Muscle of back (tissue), 11 donors: ENCODE results near the gene USP22. TPM values are rescaled to one million over a fixed set of nuclear protein-coding genes. Genes with fewer than 3 reads are reported as not detected.

ENCODE experiments used
- DNase-seq, 3 donors: peaks; one replicate each; pipeline versions ENCODE4 v3.0.0 to v3.0.0-alpha.2; 2013
- polyA plus RNA-seq, 10 donors: library from polyadenylated mRNA; unstranded; fragments of 120-200 nt; gene quantifications; one replicate each; pipeline ENCODE4 v1.2.1, GENCODE V29; 2013; ENCODE audit not compliant: insufficient read length in 10 of 10

USP22 gene
- polyA plus RNA-seq, 10 donors: 135 to 203 (median 155) TPM

DNA sequence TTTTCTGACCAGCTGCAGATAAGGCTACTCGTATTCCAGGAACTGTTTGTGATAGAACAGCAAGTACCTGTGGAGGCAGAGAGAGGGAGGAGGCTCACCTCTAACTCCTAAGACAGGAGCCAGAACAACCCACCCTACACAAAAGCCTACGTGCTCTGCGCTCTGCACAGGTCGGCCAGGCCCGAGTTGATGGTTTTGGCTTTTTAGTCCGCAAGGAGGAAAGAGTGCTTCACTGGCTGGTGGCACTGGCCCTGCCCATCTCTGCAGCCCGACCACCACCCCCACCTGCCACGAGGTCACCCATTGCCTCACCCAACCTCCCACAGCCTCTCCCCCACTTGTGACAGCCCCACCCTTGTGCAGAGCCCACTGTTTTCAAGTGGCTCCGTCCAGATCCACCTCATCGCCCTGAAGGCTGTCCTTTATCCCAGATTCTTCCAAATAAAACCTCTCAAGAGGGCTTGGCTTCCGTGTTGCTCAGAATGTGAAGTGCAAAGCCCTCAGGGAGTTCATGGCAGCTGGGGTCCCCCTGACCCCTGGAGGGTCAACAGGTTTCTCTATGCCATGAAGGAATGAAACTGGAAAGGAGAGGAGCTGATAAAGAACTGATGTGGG lies 39.7 kb downstream of the USP22 start:
- DNase-seq: no peak

DNA sequence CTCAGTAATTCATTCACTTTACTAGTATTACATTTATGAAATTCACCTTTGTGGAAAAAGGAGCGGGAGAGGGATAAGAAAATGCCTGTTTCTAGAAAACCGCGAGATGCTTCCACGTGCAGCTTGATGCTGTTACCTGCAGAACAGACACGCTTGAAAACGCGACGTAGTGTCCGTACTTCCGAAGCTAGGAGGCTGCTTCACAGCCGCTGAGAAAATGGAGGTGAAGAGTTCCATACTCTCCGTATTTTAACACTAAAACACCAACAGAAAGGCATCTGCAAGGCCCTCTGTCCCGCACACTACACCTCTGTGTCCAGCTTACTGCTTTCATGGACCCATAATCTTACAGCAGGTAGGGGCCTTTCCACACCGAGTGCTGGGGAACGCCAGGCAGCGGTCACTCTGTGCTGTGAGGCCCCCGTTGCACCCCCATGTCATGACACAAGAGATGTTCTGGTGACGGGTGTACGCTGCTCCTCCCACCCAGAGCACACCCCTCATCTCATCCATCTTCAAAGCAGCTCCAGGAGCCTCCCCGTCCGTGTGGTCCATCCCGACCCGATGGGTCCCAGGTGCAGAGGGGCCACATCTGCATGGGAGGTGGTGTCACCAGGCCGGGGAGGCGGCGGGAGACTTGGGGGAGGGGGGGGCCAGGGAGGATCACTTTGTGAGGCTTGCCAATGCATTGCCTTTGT lies 40.4 kb downstream of the USP22 start:
- no peak for DNase-seq

DNA sequence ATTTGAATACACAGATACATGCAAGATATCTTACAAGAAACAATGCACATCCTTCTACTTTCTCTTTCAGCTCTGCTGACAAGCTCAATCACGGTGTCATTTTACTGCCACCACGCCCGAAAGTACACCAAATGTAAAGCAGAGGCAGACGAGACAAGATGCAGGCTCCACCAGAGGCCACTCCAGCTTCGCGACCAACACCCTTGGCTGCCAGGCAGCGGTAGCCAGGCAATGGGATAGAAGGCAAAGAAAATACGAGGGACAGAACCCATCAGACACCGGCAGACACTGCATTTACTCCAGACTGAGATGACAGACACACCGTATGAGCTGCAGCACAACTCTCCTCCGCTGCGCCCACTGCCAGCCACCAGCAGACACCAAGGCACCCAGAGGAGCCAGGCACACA lies 41.0 kb downstream of the USP22 start:
- DNase-seq: no peak

DNA sequence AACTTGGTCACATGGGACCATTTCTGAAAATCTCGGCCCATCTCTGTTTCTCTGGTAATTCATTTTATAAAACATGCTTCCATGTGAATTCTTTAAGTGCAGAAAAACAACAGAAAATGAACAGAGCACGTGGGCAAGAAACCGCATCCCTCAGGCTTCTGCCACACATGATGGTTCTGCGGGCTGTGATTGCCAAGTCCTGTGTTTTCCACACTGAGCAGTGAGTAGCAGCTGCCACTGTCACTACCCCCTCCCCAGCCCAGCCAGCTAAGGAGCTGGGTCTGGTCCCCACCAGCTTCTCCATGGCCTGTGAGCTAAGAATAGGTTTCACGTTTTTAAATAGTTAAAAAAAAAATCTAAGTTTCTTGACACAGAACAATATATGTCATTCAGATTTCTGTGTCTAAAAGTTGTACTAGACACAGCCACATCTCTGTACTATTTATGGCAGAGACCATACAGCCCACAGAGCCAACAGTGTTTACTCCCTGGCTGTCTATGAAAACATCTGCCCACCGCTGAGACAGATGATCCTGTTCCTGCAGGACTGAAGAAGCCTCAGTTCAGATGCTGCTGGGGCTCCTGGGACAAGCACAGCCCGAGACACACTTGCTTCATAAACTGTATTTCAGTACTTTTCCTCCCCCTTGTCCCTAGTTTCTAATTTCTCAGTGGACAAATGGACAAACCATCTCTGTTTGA lies 41.5 kb downstream of the USP22 start:
- DNase-seq: no peak

DNA sequence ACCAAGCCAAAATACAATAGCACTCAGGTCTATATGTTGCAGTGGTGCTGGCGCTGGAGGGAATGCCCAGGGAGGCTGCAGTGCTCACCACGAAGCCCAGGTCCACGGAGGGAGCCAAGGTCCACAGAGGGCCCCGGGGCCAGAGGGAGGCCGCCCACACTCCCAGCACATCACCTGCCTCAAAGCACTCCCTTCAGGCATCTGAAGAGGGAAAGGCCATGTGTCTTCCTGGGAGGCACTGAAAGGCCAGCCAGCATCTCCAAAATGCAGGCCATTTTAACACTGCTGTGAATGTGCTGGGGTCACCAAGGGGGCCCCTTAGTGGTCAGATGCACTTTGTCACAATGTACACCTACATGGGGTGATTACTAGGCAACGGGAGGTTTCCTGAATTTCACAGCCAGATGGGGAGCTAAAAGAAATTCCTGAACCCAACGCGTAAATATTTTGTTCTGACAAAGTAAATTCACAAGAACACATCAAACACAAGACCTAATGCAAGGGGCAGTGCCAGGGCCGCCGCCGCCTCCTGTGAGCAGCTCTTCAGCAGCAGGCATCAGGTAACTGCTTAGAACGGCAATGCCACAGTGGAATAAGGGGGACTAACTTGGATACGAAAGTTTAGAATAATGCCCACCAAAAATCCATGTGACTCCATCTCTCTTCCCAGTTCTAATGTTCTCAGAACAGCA lies 42.8 kb downstream of the USP22 start:
- DNase-seq: no peak

DNA sequence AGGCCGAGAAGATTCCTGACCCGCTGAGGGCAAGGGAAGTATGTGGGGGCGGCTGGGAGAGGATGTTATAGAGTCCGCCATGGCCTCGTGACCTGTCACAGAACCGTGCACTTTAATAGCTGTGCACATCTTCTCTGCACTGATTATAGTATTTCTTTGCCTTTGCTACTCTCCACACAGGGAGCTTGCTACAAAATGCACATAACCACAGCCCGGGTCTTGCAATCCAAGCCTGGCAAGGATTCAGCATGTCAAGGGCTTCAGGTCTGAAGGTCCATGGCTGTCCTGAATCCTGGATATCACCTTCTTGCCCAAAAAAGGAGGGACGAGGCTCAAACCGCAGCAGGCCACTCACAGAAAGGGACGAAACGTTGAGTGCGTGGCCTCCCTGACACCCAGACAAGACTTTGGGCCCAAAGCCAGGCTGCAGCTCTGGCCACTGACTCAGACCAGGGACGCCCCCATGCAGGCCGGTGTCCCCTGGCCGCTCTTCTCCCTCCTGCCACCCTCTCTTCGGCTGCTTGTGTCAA lies 43.7 kb downstream of the USP22 start:
- peak in 1 of 3 donors; percentile 36 for DNase-seq

DNA sequence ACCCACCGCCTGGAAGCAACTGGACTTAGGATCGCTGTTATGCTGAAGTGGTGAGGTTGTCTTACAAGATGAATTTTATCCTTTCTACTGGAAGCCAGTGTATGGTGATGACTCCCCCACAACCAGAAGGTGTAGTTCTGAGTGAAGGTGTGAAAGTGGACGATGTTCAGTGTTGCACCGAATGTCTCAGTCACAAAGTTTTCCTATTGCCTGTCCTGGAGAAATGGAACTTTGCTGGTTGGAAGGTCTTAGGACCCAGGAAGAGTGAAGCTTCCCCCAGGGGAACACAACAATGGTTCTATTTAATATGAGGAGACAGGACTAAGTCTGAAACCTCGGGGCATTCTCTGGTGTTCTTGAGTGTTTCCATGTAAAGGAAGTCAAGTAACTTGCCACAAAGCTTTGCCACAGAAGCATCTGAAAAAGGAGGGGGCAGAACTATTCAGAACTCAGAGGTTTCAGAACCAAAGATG lies 44.2 kb downstream of the USP22 start:
- DNase-seq: no peak

DNA sequence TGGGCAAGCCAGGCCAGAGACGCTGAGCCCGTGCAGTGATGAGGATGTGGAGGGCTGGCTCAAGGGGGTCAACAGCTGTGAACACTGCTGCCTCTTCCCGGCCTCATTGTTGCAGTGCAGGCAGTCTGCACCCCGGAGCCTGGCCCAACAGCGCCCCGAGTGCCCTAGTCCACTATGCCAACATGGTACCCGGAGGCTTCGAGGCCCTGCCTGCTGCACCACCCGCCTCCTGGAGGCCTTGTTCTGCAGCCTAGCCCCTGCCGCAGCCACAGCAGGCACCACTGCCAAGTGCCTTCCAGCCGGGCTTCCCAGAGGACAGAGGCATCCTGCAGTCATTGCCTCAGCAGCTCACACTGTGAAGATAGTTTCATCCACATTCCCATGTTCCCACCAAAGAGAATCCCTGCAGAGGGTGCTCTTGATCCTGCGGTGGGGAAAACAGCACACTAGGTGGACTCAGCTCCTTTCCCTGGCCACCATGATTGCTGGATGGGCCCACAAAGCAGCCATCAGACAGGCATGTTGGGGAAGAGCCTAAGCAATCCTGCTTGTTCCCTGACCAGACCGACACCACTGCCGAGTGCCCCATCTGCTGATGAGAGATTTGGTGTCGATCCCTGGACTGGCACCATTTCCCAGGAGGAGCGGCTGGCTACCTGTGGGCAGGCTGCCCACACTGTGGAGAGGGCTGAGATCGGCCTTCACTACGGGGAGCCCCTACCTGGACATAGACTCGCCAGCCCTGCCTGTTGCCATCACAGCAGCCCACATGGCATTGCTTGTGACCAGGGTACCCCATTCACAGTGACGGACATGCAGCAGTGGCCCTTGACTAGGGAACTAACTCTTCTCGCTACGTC lies 44.9 kb downstream of the USP22 start:
- no peak for DNase-seq

DNA sequence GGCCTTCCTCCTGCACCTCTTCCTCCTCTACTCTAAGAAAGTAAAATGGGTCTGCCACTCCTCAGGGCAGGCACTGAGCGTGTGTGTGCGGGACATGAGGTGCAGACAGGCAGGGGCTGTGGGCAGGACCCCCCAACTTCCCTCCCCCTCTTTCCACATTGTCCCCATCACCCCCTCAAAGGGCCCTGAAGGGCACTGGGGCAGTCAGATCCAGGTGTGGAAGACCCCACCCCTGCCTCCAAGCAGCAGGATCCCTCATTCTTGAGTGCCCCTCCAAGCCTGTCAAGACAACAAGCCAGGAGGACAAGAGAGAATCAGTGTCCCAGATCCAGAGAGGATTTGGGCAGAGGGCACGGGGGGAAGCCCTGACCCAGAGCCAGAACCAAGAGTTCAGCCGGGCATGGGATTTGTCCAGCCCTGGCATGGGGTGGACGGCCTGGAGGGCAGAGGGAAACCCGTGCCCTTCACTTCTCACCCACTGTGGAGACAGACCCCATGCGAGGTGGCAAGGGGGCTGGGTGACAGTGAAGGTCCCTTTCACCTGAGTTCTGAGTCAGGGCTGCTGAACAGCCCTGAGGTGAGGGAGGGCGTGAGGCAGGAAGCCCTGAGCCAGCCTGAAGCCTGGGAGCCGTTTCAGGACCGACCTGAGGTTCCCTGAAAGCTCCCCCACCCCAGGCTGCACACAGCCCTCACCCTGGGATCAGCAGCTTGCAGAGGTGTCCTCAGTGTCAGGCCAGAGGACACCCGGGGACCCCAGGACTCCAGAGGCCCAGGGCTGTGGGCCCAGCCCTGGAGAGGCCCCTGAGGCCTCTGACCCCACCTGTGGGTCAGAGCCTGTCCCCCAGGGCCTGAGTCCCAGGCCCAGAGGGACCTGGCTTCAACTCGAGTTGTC lies 45.8 kb downstream of the USP22 start:
- no peak for DNase-seq

DNA sequence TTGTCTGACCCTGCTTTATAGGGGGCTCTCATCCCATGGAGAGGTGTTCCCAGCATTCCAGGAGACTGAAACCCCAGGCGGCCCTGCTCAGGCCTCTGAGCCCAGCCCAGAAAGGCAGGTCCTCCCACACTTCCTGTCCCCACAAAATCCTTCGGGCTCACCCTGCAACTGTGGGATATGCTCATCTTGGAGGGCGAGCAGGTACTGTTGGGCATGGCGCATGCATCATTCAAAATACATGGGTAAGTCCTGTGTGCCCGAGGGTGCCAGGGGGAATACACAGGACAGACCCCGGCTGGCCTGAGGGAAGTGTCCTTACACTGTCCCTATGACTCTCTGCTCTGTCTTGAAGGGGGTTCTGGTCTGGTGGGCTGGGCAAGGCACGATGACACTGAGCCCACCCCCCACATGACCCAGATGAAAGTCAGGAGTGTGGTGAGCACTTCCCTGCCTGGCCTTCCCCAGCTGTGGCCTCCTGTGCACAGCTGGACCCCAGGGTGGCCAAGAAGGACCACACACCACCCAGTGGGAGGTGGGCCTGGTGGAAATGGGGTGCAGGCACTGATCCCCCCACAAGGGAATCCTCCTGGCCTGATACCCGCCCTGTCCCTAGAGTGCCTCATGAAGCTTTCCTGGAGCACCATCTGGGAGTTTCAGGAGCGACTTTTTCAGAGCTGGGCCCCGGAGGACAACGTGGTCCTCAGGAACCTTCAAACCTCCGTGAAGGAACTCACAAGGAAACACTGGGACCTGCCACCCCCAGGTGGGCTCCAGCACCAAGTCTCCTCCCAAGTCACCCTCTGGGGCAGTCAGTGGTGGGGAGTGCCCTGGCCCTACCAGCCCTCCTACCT lies 46.7 kb downstream of the USP22 start:
- no peak for DNase-seq

DNA sequence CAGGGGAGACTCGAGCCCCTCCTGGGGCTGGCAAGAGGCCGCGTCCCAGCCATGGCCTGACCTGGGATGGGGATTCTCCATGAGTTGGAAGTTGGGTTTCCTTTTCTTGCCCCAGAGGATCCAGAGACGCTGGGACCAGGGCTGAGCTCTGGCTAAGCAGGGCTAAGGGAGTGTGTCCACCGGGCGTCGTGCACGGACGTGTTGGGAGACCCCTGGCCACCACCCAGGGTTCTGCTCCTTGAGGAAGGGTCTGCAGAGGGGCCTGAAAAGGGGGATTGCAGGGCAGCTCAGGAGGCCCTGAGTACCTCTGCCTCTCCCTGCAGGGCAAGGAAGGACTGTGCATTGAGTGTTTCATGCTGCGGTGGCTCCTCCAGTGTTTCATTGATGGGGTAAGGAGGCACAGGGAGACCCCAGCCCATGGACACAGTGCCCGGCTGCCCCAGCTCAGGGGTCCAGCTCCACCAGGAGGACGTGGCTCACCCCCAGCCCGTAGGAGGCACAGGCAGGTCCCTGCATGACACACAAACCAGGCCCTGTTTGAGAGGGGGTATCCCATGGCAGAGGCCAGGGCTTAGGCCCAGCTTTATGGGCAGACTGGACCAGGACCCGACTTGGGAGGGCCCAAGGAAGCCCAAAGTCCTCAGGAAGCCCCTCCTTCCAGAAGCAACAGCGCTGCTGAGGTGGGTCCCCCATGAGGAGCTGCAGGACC lies 47.5 kb downstream of the USP22 start:
- DNase-seq: no peak

DNA sequence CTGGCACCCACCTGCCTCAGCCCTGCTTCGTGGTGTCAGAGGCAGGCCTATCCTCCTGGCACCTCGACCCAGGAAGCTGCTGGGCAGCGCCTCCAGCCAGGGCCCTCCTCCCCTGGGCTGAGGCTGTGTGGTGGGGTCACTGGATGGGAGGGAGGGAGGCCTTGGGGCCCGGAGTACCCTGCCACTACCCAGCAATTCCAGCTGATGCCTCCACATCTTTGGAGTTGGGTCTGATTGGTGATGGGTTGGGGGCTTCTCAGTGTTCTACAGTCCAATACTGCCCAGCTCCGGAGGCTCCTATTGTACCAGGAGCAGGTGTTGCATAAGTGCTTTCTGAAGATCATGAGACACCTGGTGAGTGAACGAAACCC lies 48.0 kb downstream of the USP22 start:
- DNase-seq: no peak

DNA sequence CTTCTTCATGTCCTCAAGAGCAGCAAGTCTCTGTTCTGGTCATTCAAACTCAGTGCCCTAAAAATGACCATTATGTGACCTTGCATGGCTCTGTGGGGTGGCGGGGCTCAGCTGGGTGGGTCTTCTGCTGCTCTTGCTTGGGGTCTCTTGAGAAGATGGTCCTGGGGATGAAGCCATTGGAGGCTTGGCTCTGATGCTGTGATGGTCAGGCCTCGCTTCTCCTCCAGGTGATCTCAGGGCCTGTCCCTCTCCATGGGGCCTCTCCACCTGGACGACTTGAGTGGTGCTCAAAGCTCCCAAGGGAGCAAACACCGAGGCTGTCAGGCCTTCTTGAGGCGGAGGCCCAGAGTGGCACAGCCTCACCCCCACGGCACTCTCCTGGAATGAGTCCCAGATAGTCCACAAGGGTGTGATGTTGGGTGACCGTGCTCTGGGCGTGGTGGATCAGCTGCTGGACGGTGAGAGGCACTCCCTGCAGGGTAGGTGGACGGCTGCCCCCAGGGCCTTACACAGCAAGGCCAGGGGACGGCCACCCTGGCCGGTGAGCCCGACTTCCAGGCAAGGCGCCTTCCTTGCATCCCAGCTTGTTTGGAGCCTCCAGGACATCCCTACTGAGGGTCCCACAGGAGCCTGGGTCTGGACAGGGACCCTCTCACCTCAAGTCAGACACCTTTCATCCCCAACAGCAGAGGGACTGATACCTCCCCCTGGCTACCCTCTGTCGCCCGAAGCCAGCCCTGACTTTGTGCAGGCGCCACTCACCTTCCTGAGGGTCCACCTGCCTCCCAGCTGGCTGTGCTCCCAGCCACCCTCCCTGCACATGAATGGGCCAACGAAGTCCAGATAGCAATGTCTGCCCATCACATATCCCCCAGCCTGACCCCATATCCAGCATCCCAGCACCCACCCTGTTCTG lies 48.7 kb downstream of the USP22 start:
- DNase-seq: no peak

DNA sequence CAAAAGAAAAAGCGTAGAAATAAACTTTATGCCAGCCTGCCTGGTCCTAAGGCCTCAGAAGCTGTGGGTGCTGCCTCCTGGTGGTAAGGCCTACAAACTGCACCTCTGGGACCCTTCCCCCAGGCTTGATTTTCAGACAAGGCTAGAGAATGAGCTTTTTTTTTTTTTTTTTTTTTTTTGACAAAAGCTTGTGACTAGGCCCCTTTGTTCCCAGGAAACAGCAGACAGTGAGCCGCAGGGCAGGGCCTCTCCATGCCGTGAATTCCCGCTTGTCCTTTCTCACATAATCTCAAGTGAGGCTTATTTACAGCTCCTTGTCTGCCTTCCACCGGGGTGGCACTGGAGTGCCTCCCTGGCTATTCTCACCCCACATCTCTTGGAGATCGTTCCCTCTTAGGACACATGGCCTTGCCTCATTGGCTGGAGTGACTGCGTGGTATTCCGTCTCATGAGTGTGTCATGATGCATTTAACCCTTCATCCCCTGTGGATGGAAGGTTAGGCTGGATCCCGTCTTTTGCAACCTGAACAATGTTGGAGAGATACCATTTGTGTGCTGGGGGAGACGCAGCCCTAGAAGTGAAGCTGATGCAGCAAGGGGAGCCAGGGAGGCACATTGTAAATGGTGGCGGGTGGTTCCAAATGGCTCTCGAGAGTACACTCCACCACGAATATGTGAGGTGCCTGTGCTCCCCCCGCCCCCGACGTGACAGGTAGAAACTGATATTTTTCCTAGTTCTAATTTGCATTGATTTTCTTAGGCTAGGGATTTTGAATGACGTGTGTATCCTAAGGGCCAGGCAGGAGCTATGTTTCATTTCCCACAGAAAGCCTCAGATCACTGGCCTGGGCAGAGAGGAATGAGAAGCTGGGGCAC lies 49.6 kb downstream of the USP22 start:
- peak; percentile 66 to 85 (median 81) for DNase-seq

DNA sequence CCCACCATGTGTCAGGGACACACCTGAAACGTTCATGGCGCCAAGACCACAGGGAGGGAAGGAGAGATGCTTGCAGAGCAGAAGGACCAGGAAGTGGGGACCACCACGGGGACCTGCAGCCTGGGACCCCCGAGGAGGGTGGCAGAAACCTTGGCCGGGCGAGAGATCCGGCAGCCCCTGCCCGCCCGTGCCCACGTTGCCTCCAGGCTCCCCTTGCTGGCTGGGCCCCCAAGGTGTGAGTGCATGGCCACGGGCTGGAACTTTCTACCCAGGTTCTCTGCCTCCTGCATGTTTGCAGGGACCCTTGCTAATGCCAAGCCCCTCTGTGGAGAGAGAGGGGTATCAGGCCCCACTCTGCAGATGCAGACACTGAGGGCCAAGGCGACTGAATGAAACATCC lies 50.4 kb downstream of the USP22 start:
- no peak for DNase-seq
